Muscle layer of colon (tissue), 2 donors: ENCODE measurements around the gene ACO2.
"Not testable (repeated sequence)": the region's sequence is repeated elsewhere in the genome, so short reads cannot be mapped to it uniquely, and the experiment has no call there.

ENCODE experiments used
- H3K27ac ChIP-seq: one replicate; pipeline ENCODE4 v1.7.0; 2013; ENCODE audit warnings: low read depth, mild to moderate bottlenecking, low read length, moderate library complexity
- H3K27me3 ChIP-seq, 2 donors: one replicate each; pipeline ENCODE4 v1.7.0; 2013; ENCODE audit warnings: low read length in 2 of 2, mild to moderate bottlenecking in 2 of 2; ENCODE audit not compliant: insufficient read depth in 2 of 2, control insufficient read depth in 1 of 2
- H3K36me3 ChIP-seq: one replicate; pipeline ENCODE4 v1.7.0; 2013; ENCODE audit warnings: mild to moderate bottlenecking, low read length; ENCODE audit not compliant: insufficient read depth
- H3K4me1 ChIP-seq: one replicate; pipeline ENCODE4 v1.7.0; 2013; ENCODE audit warnings: mild to moderate bottlenecking, low read length; ENCODE audit not compliant: insufficient read depth
- H3K4me3 ChIP-seq, 2 donors: one replicate each; pipeline ENCODE4 v1.7.0; 2013; ENCODE audit warnings: low read length in 2 of 2, low read depth in 1 of 2, mild to moderate bottlenecking in 1 of 2, moderate library complexity in 1 of 2
- H3K9ac ChIP-seq: one replicate; pipeline ENCODE4 v1.7.0; 2013; ENCODE audit warnings: low read length
- H3K9me3 ChIP-seq: one replicate; pipeline ENCODE4 v1.7.0; 2013; ENCODE audit warnings: mild to moderate bottlenecking, low read length
- donor health status: abdominal sarcoma.
- donor health status: Adenocarcinoma of cecum.

ACO2 gene

DNA sequence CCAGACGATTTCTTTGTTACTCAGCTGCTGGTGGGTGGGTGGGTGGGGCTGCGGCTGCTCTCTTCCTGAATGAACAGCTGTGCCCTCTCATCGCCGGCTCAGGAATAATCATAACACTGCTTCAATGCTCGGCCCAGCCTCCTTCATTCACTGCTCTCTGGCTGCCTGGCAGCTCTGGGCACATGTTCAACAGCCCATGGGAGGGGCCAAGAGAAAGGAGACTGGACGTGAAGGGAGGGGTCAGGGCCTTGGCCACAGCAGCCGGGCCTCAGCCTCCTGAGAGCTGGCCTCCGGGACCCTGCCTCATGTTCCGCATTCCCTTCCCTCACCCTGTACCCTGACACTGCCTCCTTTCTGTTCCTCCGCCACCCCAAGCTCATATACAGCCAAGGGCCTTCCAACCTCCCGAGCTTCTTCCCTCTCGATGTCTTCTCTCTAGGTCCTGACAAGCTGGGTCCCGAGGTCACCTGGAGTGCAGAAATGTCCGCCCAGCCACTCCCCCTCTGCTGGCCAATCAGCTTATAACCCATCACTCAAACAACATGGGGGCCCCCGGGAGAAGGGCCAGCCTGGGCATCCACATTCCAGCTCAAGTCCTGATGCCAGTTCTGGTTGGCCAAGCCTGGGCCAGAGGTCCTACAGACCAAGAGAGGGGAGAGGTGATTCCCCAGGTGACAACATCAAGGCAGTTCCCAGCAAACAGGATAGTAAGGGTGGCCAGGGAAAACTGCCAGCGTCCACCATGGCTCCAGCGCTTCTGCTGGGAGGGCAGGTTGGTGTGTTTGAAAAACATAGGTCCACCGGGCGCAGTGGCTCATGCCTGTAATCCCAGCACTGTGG is 88.7 kb downstream of the ACO2 start:
- Histone ChIP-seq H3K4me3 (no peak overlapping the region), H3K27ac (no peak overlapping the region), H3K9ac (no peak overlapping the region), H3K36me3 (no peaks in the 10 kb centered on the region), H3K4me1 (peaks cover 19% of the 10 kb centered on the region), H3K27me3 (no peaks in the 10 kb centered on the region), H3K9me3 (no peaks in the 10 kb centered on the region)

DNA sequence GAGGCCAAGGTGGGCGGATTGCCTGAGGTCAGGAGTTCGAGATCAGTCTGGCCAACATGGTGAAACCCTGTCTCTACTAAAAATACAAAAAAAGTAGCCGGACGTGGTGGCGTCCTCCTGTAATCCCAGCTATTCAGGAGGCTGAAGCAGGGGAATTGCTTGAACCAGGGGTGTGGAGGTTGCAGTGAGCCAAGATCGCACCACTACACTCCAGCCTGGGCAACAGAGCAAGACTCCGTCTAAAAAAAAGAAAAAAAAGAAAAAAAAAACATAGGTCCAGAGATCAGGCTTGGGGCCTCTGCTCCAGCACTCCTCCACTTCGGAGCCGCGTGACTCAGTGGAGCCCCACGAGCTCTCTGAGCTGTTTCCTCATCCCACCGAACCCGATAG is 89.3 kb downstream of the ACO2 start:
- H3K36me3 ChIP-seq, H3K27ac ChIP-seq, H3K9me3 ChIP-seq, H3K27me3 ChIP-seq, H3K9ac ChIP-seq, H3K4me3 ChIP-seq: not testable (repeated sequence)
- peaks cover 25% of the 10 kb centered on the region for H3K4me1 ChIP-seq

DNA sequence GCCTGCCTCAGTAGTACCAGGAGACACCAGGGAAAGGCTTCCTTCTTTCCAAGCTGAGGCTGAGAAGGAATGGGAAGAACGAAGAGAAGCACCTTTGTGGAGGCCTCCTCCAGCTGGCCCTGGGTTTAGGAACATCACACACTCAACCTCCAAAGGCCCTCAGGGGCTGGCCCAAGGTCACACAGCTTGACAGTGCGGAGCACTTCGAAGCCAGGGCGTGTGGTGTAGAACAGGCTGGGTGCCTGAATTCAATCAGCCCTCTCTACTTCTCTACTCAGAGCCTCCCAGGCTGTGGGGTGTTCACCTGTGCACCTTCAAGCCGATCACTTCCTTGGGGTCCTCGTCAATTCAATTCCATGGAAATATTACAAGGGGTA is 91.2 kb downstream of the ACO2 start:
- H3K4me1 ChIP-seq, result peaks cover 25% of the 10 kb centered on the region
- H3K9me3 ChIP-seq, result no peaks in the 10 kb centered on the region
- H3K4me3 ChIP-seq, result no peak overlapping the region
- H3K27ac ChIP-seq, result no peak overlapping the region
- H3K27me3 ChIP-seq, result no peaks in the 10 kb centered on the region
- H3K9ac ChIP-seq, result no peak overlapping the region
- H3K36me3 ChIP-seq, result no peaks in the 10 kb centered on the region

DNA sequence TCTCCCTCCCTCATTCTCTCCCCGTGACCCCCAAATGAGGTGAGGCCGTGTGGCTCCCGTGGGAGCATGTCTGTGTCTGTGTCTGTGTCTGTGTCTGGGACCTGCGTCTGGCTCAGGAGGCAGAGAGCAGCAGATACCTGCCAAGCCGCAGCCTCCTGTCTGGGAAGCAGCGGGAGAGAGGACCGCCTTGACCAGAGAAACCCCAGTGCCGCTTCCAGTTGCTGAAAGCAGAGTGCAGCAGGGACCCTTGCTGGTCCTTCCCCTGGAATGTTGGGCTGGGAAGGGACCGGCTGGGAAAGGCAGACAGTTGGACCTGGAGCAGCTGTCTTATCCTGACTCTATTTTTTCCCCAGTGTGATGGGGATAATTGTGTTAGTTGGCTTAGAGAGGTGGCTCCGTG is 92.4 kb downstream of the ACO2 start:
- Histone ChIP-seq H3K9me3 (no peaks in the 10 kb centered on the region), H3K4me1 (peaks cover 31% of the 10 kb centered on the region), H3K27me3 (no peaks in the 10 kb centered on the region), H3K27ac (no peak overlapping the region), H3K36me3 (no peaks in the 10 kb centered on the region), H3K9ac (peak overlapping the region; percentile 0), H3K4me3 (peak overlapping the region in 1 of 2 donors; percentile 49)

DNA sequence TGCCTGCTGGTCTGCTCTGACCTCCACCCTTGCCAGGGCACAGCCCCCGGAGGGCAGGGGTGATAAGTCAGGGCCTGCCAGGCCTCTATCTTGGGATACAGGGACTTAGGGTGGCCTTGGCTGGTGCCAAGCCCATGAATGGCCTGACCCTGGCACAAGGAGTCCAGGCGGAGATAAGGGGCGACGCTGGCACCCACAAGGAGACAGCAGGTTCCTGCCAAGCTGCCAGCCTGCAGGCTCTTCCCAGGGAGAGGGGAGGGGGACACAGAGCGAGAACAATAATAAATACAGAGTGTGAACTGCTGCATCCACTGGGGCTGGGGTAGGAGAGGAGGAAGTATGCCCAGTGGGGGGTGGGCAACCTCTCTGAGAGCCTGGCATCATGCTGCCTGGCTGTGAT is 92.9 kb downstream of the ACO2 start:
- Histone ChIP-seq H3K9ac (peak overlapping the region; percentile 0), H3K27me3 (no peaks in the 10 kb centered on the region), H3K36me3 (no peaks in the 10 kb centered on the region), H3K9me3 (no peaks in the 10 kb centered on the region), H3K27ac (no peak overlapping the region), H3K4me1 (peaks cover 30% of the 10 kb centered on the region), H3K4me3 (peak overlapping the region in 1 of 2 donors; percentile 49)

DNA sequence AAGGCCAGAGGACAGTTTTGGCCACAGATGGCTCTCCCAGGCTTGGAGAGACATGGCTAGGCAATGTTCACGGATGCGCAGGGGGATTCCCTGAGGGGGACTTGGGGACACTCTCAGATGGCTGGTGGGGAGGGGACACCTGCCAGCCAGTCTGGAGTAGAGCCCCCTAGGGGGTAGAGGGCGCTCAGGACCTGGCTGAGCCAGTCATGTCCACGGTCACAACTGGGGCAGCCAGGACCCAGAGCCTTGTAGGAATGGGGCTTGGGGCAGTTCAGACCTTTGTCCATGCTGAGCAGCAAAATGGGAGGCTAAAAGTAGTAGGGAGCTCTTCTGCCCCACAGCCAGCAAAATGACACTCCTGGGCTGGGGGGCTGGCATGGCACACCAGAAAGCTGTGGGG is 93.5 kb downstream of the ACO2 start:
- Histone ChIP-seq H3K4me3 (no peak overlapping the region), H3K27me3 (no peaks in the 10 kb centered on the region), H3K9me3 (no peaks in the 10 kb centered on the region), H3K9ac (peak overlapping the region; percentile 27), H3K4me1 (peaks cover 25% of the 10 kb centered on the region), H3K27ac (no peak overlapping the region), H3K36me3 (no peaks in the 10 kb centered on the region)

DNA sequence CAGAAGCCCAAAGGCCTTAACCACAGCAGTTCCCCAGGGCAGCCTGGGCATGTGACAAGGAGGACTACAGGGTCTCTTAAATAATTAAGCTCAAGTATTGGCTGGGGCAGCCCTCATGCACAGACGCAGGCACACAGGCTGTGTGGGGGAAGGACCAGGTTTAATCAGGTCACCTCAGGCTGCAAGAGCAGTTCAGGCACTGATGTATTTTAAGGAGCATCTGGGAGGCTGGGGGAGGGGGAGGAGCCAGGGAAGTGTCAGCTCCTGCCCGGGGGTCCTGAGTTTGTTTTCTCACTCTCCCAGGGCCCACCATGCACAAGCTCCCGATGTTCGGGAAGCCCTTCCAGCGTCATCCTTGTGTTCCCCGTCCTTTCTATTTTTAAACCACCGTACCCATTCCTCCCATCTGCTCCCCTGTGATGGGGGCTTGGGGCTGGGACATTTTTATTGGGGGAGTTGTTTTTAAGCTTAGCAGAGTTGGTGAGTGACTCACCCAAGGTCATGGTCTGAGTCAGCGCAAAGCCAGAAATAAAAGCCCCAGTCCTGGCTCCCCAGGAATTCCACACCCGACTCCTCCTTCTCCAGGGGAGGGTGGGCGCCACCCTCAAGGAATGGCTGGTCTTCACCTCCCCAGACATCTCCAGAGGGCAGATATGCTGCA is 94.3 kb downstream of the ACO2 start:
- no peaks in the 10 kb centered on the region for H3K9me3 ChIP-seq
- peak overlapping the region; percentile 27 for H3K9ac ChIP-seq
- H3K4me1 ChIP-seq, result peaks cover 20% of the 10 kb centered on the region
- peak overlapping the region in 1 of 2 donors; percentile 26 for H3K4me3 ChIP-seq
- H3K27me3 ChIP-seq, result no peaks in the 10 kb centered on the region
- H3K36me3 ChIP-seq, result no peaks in the 10 kb centered on the region
- H3K27ac ChIP-seq, result no peak overlapping the region

DNA sequence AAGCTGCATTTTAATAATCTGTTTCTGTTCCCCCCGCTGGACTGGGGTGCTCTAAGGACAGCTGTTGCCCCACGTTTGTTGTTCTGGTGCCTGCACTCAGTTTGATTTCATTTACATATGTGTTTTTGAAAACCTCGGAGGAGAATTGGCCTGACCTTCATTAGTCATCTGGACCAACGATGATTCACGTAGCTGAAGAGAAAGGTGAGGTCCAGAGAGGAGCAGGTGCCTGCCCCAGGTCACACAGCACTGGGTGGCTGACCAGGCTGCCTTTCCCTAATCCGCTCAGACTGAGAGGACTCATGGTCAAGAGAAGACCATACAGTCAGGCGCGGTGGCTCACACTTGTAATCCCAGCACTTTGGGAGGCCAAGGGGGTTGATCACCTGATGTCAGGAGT is 95.6 kb downstream of the ACO2 start:
- Histone ChIP-seq H3K9me3 (no peaks in the 10 kb centered on the region), H3K36me3 (no peaks in the 10 kb centered on the region), H3K4me3 (no peak overlapping the region), H3K4me1 (peaks cover 20% of the 10 kb centered on the region), H3K27me3 (no peaks in the 10 kb centered on the region), H3K27ac (no peak overlapping the region), H3K9ac (no peak overlapping the region)

DNA sequence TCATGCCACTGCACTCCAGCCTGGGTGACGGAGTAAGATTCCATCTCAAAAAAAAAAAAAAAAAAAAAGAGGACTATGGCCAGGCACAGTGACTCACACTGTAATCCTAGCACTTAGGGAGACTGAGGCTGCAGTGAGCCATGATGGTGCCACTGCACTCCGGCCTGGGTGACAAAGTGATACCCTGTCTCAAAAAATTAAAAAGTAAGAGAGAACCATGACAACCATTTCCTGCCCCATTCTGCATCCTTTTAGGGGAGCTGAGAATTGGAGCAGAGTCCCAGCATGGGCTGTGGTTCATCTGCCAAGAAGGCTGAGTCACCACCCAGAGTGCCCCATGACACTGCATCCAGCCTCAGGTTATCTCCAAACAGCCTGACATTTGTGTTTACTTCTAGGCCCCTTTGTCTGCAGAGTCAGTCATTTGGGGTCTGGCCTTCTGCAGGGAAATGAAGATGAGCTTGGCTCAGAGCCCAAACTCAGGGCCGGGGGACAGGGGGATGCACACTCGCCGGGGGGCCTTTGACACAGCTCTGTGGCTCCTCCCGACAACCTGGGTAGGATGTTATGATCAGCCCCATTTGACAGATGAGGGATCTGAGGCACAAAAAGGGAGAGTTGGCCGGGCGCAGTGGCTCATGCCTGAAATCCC is 96.6 kb downstream of the ACO2 start:
- H3K9ac ChIP-seq, result no peak overlapping the region
- H3K9me3 ChIP-seq, result no peaks in the 10 kb centered on the region
- H3K27ac ChIP-seq, result no peak overlapping the region
- no peaks in the 10 kb centered on the region for H3K36me3 ChIP-seq
- no peaks in the 10 kb centered on the region for H3K27me3 ChIP-seq
- H3K4me3 ChIP-seq, result no peak overlapping the region
- H3K4me1 ChIP-seq, result peaks cover 20% of the 10 kb centered on the region

DNA sequence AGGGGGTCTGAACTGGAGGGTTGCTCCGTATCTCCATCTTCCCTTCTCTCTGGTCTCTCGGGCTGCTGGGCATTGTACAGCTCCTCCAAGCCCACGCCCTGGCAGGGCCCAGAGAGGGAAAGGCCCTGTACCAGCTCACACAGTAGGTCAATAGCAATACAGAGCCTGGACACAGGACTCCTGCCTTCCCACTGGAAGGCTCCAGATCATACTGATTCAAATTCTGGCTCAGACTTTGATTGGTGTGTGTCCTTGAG is 98.5 kb downstream of the ACO2 start:
- Histone ChIP-seq H3K27me3 (no peaks in the 10 kb centered on the region), H3K4me3 (no peak overlapping the region), H3K4me1 (peaks cover 14% of the 10 kb centered on the region), H3K9ac (no peak overlapping the region), H3K9me3 (no peaks in the 10 kb centered on the region), H3K36me3 (no peaks in the 10 kb centered on the region), H3K27ac (no peak overlapping the region)

DNA sequence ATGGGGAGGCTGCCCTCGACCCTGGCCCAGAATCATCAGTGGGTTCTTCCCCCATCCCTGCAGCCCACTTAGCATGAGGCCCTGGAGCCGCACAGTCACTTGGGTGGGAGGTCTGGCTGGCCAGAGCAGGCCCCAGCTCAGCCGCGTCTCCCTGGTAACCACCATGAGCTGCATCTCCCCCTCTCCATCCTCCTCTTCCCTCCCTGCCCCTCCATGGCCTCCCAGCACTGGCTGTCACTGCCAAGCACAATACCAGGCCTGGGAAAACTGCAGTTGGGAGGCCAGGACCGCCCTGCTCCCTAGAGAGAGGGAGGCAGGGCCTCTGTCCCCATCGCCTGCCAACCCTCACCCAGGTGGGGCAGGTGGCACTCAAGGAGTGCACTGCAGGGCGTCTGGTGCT is 99.9 kb downstream of the ACO2 start:
- H3K9me3 ChIP-seq, result no peaks in the 10 kb centered on the region
- no peaks in the 10 kb centered on the region for H3K27me3 ChIP-seq
- H3K36me3 ChIP-seq, result no peaks in the 10 kb centered on the region
- H3K4me3 ChIP-seq, result no peak overlapping the region
- no peak overlapping the region for H3K27ac ChIP-seq
- H3K9ac ChIP-seq, result no peak overlapping the region
- peaks cover 6% of the 10 kb centered on the region for H3K4me1 ChIP-seq
